Peyer's patch (tissue), 4 donors: ENCODE results near the gene WDSUB1.

Source experiments
- POLR2A ChIP-seq, 2 donors: fragments of 450-650 bp; IDR thresholded peaks; one replicate each; pipeline ENCODE4 v1.5.1; 2017; ENCODE audit warnings: antibody characterized with exemption in 2 of 2, mild to moderate bottlenecking in 2 of 2, moderate library complexity in 2 of 2
- TF ChIP-seq, protein P1 (sequence below), 6 experiments: fragments of 450-650 bp in 4 of 6; fragments of 200-600 bp in 2 of 6; sonication (generic) in 1 of 6; IDR thresholded peaks; one replicate each; pipeline ENCODE4 v1.5.1; 2017 to 2019; ENCODE audit warnings: antibody characterized with exemption in 6 of 6, mild to moderate bottlenecking in 3 of 6, moderate library complexity in 1 of 6

GRCh38 chr2:159256159-159256558 lies 30.3 kb downstream of the WDSUB1 start:
- TF ChIP-seq, protein P1, sequence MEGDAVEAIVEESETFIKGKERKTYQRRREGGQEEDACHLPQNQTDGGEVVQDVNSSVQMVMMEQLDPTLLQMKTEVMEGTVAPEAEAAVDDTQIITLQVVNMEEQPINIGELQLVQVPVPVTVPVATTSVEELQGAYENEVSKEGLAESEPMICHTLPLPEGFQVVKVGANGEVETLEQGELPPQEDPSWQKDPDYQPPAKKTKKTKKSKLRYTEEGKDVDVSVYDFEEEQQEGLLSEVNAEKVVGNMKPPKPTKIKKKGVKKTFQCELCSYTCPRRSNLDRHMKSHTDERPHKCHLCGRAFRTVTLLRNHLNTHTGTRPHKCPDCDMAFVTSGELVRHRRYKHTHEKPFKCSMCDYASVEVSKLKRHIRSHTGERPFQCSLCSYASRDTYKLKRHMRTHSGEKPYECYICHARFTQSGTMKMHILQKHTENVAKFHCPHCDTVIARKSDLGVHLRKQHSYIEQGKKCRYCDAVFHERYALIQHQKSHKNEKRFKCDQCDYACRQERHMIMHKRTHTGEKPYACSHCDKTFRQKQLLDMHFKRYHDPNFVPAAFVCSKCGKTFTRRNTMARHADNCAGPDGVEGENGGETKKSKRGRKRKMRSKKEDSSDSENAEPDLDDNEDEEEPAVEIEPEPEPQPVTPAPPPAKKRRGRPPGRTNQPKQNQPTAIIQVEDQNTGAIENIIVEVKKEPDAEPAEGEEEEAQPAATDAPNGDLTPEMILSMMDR (IDR thresholded peaks at IDR 0.05), result no peak
- TF ChIP-seq POLR2A (IDR thresholded peaks at IDR 0.05), result no peak
